HUES6 (cell line): Measurements from ENCODE around the gene DLST.

ENCODE experiments used
- H3K27ac ChIP-seq: 2 replicates; pipeline ENCODE4 v1.7.0; 2013; ENCODE audit warnings: low read depth, mild to moderate bottlenecking, low read length, inconsistent platforms
- H3K27me3 ChIP-seq: 2 replicates; pipeline ENCODE4 v1.6.1; 2013; ENCODE audit warnings: low read length; ENCODE audit not compliant: control insufficient read depth, insufficient read depth
- H3K36me3 ChIP-seq: 2 replicates; pipeline ENCODE4 v1.6.1; 2013; ENCODE audit warnings: low read length; ENCODE audit not compliant: control insufficient read depth, insufficient read depth
- H3K4me1 ChIP-seq: 2 replicates; pipeline ENCODE4 v1.6.1; 2013; ENCODE audit warnings: low read length; ENCODE audit not compliant: control insufficient read depth, insufficient read depth
- H3K4me3 ChIP-seq: 2 replicates; pipeline ENCODE4 v1.5.1; 2013; ENCODE audit warnings: low read depth, low read length
- H3K9ac ChIP-seq: one replicate; pipeline ENCODE4 v1.6.1; 2013; ENCODE audit warnings: mild to moderate bottlenecking, low read length
- H3K9me3 ChIP-seq: 2 replicates; pipeline ENCODE4 v1.6.1; 2013; ENCODE audit warnings: low read depth, low read length; ENCODE audit not compliant: control insufficient read depth, insufficient read depth

DLST gene

DNA sequence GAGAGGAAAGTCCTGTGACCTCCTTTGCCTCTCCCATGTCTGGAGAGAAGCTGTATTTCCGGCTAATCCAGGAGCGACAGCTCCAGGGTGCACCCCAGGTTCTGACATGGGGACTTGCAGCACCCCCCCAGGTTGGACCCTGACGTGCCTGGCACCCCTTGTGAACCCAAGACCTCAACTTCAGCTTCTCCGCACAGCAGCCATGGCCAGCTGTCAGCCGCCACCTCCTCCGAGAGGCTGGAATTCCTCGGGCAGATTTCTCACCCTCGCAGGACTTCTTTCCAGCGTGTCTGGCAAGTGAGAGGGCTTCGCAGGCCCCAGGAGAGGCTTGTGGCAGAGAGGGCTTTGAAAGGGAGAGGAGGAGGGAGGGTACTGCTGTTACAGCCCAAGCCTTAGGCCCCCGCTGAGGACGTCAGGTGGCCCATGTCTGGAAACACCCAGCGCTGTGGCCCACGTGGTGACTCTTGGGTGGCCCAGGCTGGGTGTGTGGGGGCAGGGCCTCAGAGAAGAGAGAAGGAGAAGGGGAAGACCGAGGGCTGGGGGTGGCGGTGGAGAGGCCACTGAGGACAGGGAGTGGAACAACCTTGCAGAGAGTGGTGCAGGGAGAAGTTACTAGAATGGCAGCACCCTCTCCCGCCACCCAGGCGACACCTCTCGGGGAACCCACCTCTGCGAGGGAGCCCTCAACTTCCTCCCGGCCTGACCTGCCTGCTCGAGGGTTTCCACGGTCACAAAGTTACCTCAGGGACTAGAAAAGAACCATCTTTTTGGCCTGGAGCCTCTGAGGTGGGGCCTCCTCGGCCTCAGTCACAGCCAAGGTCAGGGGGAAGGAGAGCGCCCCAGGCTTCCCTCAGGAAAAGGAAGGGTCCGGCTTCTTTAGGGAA lies 53.0 kb downstream of the DLST start:
- H3K4me1 ChIP-seq = peaks cover 10% of the 10 kb centered on the region; the same call in 1 of the 2 replicates
- no peak overlapping the region for H3K9ac ChIP-seq
- H3K27ac ChIP-seq = no peak overlapping the region
- H3K9me3 ChIP-seq = no peaks in the 10 kb centered on the region
- no peaks in the 10 kb centered on the region for H3K27me3 ChIP-seq
- H3K4me3 ChIP-seq = no peak overlapping the region
- H3K36me3 ChIP-seq = no peaks in the 10 kb centered on the region

DNA sequence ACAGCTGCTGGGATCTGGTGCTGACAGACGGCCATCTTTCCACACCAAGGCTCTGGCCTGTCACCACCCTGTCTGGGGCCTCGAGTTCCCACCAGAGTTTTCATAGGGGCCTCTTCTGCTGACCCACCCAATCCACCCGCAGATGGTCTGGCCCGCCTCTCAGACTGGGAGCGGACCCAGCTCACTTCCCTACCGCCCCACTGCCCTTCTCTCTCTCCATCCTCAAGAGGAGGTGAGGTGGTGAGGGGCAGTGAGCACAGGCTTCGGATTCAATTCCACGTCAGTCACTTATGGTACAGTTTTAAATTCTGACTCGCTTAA lies 53.6 kb downstream of the DLST start:
- no peak overlapping the region for H3K4me3 ChIP-seq

DNA sequence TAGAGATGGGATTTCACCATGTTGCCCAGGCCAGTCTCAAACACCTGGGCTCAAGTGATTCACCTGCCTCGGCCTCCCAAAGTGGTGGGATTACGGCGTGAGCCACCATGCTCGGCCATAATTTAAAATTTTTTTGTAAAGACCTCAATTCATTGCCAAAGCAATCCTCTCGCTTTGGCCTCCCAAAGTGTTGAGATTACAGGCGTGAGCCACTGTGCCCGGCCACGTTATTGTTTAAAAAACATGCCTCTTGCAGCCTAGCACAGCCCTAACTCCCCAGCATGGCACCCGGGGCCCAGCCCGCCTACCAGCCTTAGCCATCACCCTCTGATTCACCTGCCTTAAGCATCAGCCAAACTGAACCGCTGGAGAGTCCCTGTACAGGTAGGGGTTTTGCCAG lies 54.4 kb downstream of the DLST start:
- Histone ChIP-seq H3K4me3 (no peak overlapping the region), H3K27ac (no peak overlapping the region), H3K36me3 (no peaks in the 10 kb centered on the region), H3K27me3 (no peaks in the 10 kb centered on the region), H3K9me3 (no peaks in the 10 kb centered on the region), H3K9ac (no peak overlapping the region), H3K4me1 (peaks cover 16% of the 10 kb centered on the region; the same call in 1 of the 2 replicates)

More for the DNA sequence above, 53.6 kb downstream of the DLST start:
- Histone ChIP-seq H3K4me1 (peaks cover 16% of the 10 kb centered on the region; the same call in 1 of the 2 replicates), H3K36me3 (no peaks in the 10 kb centered on the region), H3K27me3 (no peaks in the 10 kb centered on the region), H3K9ac (no peak overlapping the region), H3K9me3 (no peaks in the 10 kb centered on the region), H3K27ac (no peak overlapping the region)

- Histone ChIP-seq H3K36me3 (0 out of 2 replicates have a peak, but pooled peaks cover 3% of the 10 kb centered on the region), H3K4me1 (peaks cover 21% of the 10 kb centered on the region; the same call in 1 of the 2 replicates), H3K9ac (no peak overlapping the region), H3K27ac (no peak overlapping the region), H3K9me3 (no peaks in the 10 kb centered on the region), H3K4me3 (no peak overlapping the region), H3K27me3 (no peaks in the 10 kb centered on the region)
Measured at GRCh38 chr14:74936731-74937130, 55.0 kb downstream of the DLST start.

GRCh38 chr14:74937171-74937570 lies 55.5 kb downstream of the DLST start:
- Histone ChIP-seq H3K27me3 (no peaks in the 10 kb centered on the region), H3K4me1 (peaks cover 25% of the 10 kb centered on the region; the same call in 1 of the 2 replicates), H3K36me3 (0 out of 2 replicates have a peak, but pooled peaks cover 3% of the 10 kb centered on the region), H3K4me3 (no peak overlapping the region), H3K9ac (no peak overlapping the region), H3K9me3 (no peaks in the 10 kb centered on the region), H3K27ac (no peak overlapping the region)

GRCh38 chr14:74938531-74939495 lies 57.1 kb downstream of the DLST start:
- H3K9me3 ChIP-seq = no peaks in the 10 kb centered on the region
- H3K9ac ChIP-seq = no peak overlapping the region
- no peaks in the 10 kb centered on the region for H3K27me3 ChIP-seq
- 0 out of 2 replicates have a peak, but pooled peaks cover 3% of the 10 kb centered on the region for H3K36me3 ChIP-seq
- H3K4me3 ChIP-seq = no peak overlapping the region
- no peak overlapping the region for H3K27ac ChIP-seq
- peaks cover 25% of the 10 kb centered on the region; the same call in 1 of the 2 replicates for H3K4me1 ChIP-seq

GRCh38 chr14:74940956-74941565 lies 59.3 kb downstream of the DLST start:
- Histone ChIP-seq H3K9ac (no peak overlapping the region), H3K27ac (no peak overlapping the region), H3K4me3 (no peak overlapping the region)

DNA sequence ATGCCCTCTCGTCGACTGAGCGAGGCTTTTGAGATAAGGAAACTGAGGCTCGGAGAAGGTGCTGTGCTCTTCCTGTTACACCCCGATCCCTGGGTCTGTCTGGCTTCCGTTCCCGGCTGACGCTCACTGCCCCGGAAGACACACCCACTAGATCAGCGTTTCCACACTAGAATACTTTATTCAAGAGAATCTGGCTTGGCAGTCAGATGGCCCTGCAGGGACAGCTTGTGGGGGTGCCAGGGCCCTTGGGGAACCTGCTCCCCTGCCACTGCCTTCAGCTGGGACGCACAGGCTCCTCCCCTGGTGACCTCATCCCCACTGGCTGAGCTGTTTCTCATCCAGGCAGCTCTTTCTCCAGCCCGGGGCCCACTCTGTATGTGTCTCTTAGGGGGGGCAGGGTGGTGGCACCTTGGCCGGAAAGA lies 60.0 kb downstream of the DLST start:
- Histone ChIP-seq H3K27ac (no peak overlapping the region), H3K4me3 (no peak overlapping the region), H3K27me3 (no peaks in the 10 kb centered on the region), H3K36me3 (0 out of 2 replicates have a peak, but pooled peaks cover 3% of the 10 kb centered on the region), H3K9ac (no peak overlapping the region), H3K4me1 (peaks cover 20% of the 10 kb centered on the region; the same call in 1 of the 2 replicates), H3K9me3 (no peaks in the 10 kb centered on the region)

More at GRCh38 chr14:74940956-74941565, 59.3 kb downstream of the DLST start:
- Histone ChIP-seq H3K4me1 (peaks cover 17% of the 10 kb centered on the region; the same call in 1 of the 2 replicates), H3K27me3 (no peaks in the 10 kb centered on the region), H3K36me3 (0 out of 2 replicates have a peak, but pooled peaks cover 3% of the 10 kb centered on the region), H3K9me3 (no peaks in the 10 kb centered on the region)

- no peak overlapping the region for H3K4me3 ChIP-seq
- H3K36me3 ChIP-seq = 0 out of 2 replicates have a peak, but pooled peaks cover 3% of the 10 kb centered on the region
- no peak overlapping the region for H3K9ac ChIP-seq
- no peaks in the 10 kb centered on the region for H3K9me3 ChIP-seq
- H3K27ac ChIP-seq = no peak overlapping the region
- peaks cover 20% of the 10 kb centered on the region; the same call in 1 of the 2 replicates for H3K4me1 ChIP-seq
- H3K27me3 ChIP-seq = no peaks in the 10 kb centered on the region
Measured at GRCh38 chr14:74942181-74942580, 60.5 kb downstream of the DLST start.

DNA sequence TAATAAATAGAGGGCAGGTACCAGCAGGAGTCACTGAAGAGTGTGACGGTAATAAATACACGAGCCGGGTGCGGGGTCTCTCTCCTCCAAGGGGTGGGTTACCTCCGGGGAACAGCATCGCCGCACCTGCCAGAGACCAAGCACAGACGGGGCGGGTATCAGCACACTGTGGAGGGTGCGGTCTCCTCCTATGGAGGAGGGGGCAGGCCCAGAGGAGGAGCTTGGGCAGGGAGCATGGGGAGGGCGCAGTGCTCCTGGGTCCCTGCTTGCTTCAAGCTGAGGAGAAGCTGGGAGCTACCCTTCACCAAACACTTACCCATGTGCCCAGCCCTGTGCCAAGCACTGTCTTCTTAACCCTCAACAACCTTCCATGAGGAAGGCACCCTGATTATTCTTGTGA lies 60.9 kb downstream of the DLST start:
- 0 out of 2 replicates have a peak, but pooled peaks cover 3% of the 10 kb centered on the region for H3K36me3 ChIP-seq
- no peak overlapping the region for H3K4me3 ChIP-seq
- H3K27ac ChIP-seq = no peak overlapping the region
- no peak overlapping the region for H3K9ac ChIP-seq
- no peaks in the 10 kb centered on the region for H3K27me3 ChIP-seq
- peaks cover 20% of the 10 kb centered on the region; the same call in 1 of the 2 replicates for H3K4me1 ChIP-seq
- no peaks in the 10 kb centered on the region for H3K9me3 ChIP-seq
